Activated naive CD8-positive, alpha-beta T cell treated with anti-CD3 and anti-CD28 coated beads, Interleukin-2, amount 10 ng/mL, durations not matched to agents 7 days and 5 days (primary cell): ENCODE measurements around the gene FNDC3B. TPM values are rescaled to one million over a fixed set of nuclear protein-coding genes. Genes with fewer than 3 reads are reported as not detected.
A peak's percentile ranks its signal among the peaks of the same experiment; 100 is the strongest.
"Not testable (repeated sequence)": the region's sequence is repeated elsewhere in the genome, so short reads cannot be mapped to it uniquely, and the experiment has no call there.

Experiments used
- ATAC-seq: fragments of 150-1000 bp; cut with Tn5 transposase; one replicate; pipeline ENCODE4 v1.10.0; 2021; ENCODE audit warnings: low read depth, moderate library complexity
- POLR2A ChIA-PET: fragments of 350-600 bp; sonication (Branson Sonifier 250); formaldehyde crosslinking; loops from one replicate; lab custom pipeline; 2021; ENCODE audit warnings: antibody characterized with exemption; lab: Charles Lee
- DNase-seq: peaks from one replicate; pipeline ENCODE4 v3.0.0; 2021
- H3K27ac Mint-ChIP-seq: one replicate; pipeline ENCODE4 v1.8.0; 2022; ENCODE audit warnings: mild to moderate bottlenecking, mixed read lengths
- H3K27me3 Mint-ChIP-seq: one replicate; pipeline ENCODE4 v1.8.0; 2022; ENCODE audit warnings: mild to moderate bottlenecking, moderate library complexity, mixed read lengths
- H3K36me3 Mint-ChIP-seq: one replicate; pipeline ENCODE4 v1.8.0; 2021; ENCODE audit warnings: mild to moderate bottlenecking, mixed read lengths
- H3K4me1 Mint-ChIP-seq: one replicate; pipeline ENCODE4 v1.8.0; 2021; ENCODE audit warnings: mixed read lengths
- H3K4me3 Mint-ChIP-seq: one replicate; pipeline ENCODE4 v1.8.0; 2022; ENCODE audit warnings: mild to moderate bottlenecking, moderate library complexity, mixed read lengths
- H3K9me3 Mint-ChIP-seq: one replicate; pipeline ENCODE4 v1.8.0; 2021; ENCODE audit warnings: mixed read lengths
- total RNA-seq, 2 experiments: library from RNA; stranded (reverse); gene quantifications; one replicate each; pipeline ENCODE4 v1.2.3, GENCODE V29; 2021

Gene FNDC3B
- total RNA-seq, 2 experiments from 2014 or later: 15.8 to 16.3 TPM

- Mint-ChIP-seq H3K4me1 (peaks cover 24% of the 10 kb centered on the region), H3K4me3 (peak overlapping the region; percentile 41), H3K27ac (peak overlapping the region; percentile 60), H3K27me3 (no peaks in the 10 kb centered on the region), H3K9me3 (peaks cover 3% of the 10 kb centered on the region), H3K36me3 (peaks cover 20% of the 10 kb centered on the region)
- DNase-seq (no peak), ATAC-seq (peak; percentile 87)
- POLR2A ChIA-PET: interaction anchor here (0.7 to 1.4 kb wide), 2 partner anchors 19 to 1623 kb away, joined by 3 to 6 read pairs; no protein-coding TSS in a partner anchor
These were observed 48.5 kb downstream of the FNDC3B start for GRCh38 chr3:172087602-172088580.

- POLR2A ChIA-PET: no interaction called here
- ATAC-seq: no peak
- peaks cover 12% of the 10 kb centered on the region for H3K36me3 Mint-ChIP-seq
- peaks cover 24% of the 10 kb centered on the region for H3K4me1 Mint-ChIP-seq
- no peak overlapping the region for H3K27ac Mint-ChIP-seq
- H3K9me3 Mint-ChIP-seq: peaks cover 3% of the 10 kb centered on the region
- DNase-seq: no peak
- no peaks in the 10 kb centered on the region for H3K27me3 Mint-ChIP-seq
- H3K4me3 Mint-ChIP-seq: no peak overlapping the region
These were observed 49.9 kb downstream of the FNDC3B start for GRCh38 chr3:172089250-172089649.

GRCh38 chr3:172090035-172090434, 50.7 kb downstream of the FNDC3B start:
- Mint-ChIP-seq H3K27ac (no peak overlapping the region), H3K9me3 (peaks cover 3% of the 10 kb centered on the region), H3K27me3 (no peaks in the 10 kb centered on the region), H3K4me1 (peaks cover 25% of the 10 kb centered on the region), H3K36me3 (peaks cover 8% of the 10 kb centered on the region), H3K4me3 (no peak overlapping the region)
- POLR2A ChIA-PET: no interaction called here
- ATAC-seq: no peak
- DNase-seq: no peak

GRCh38 chr3:172092658-172093057, 53.3 kb downstream of the FNDC3B start:
- no peak overlapping the region for H3K27ac Mint-ChIP-seq
- POLR2A ChIA-PET: interaction anchor here (1.0 kb wide), 1 partner anchor 13 kb away, joined by 3 read pairs; no protein-coding TSS in a partner anchor
- no peaks in the 10 kb centered on the region for H3K27me3 Mint-ChIP-seq
- no peaks in the 10 kb centered on the region for H3K36me3 Mint-ChIP-seq
- H3K4me1 Mint-ChIP-seq: peaks cover 21% of the 10 kb centered on the region
- DNase-seq (no peak), ATAC-seq (no peak)
- no peak overlapping the region for H3K4me3 Mint-ChIP-seq
- H3K9me3 Mint-ChIP-seq: no peaks in the 10 kb centered on the region

- POLR2A ChIA-PET: interaction anchor here (1.4 kb wide), 1 partner anchor 9 kb away, joined by 3 read pairs; no protein-coding TSS in a partner anchor
- peaks cover 14% of the 10 kb centered on the region for H3K4me1 Mint-ChIP-seq
- ATAC-seq, H3K9me3 Mint-ChIP-seq, DNase-seq, H3K36me3 Mint-ChIP-seq, H3K27ac Mint-ChIP-seq, H3K4me3 Mint-ChIP-seq, H3K27me3 Mint-ChIP-seq: not testable (repeated sequence)
These were observed 54.4 kb downstream of the FNDC3B start for GRCh38 chr3:172093581-172094443.

- no peaks in the 10 kb centered on the region for H3K9me3 Mint-ChIP-seq
- H3K27ac Mint-ChIP-seq: no peak overlapping the region
- peaks cover 22% of the 10 kb centered on the region for H3K4me1 Mint-ChIP-seq
- H3K36me3 Mint-ChIP-seq: peaks cover 2% of the 10 kb centered on the region
- POLR2A ChIA-PET: interaction anchor here (1.4 kb wide), 1 partner anchor 8 kb away, joined by 3 read pairs; no protein-coding TSS in a partner anchor
- H3K4me3 Mint-ChIP-seq: peak overlapping the region; percentile 1
- H3K27me3 Mint-ChIP-seq: no peaks in the 10 kb centered on the region
- DNase-seq (no peak), ATAC-seq (peak; percentile 80)
These were observed 55.5 kb downstream of the FNDC3B start for GRCh38 chr3:172094621-172095557.

GRCh38 chr3:172096881-172097420, 57.6 kb downstream of the FNDC3B start:
- POLR2A ChIA-PET: no interaction called here

GRCh38 chr3:172097585-172097984, 58.2 kb downstream of the FNDC3B start:
- Mint-ChIP-seq H3K4me1 (peaks cover 33% of the 10 kb centered on the region), H3K27me3 (no peaks in the 10 kb centered on the region), H3K36me3 (peaks cover 2% of the 10 kb centered on the region), H3K9me3 (no peaks in the 10 kb centered on the region), H3K27ac (no peak overlapping the region), H3K4me3 (no peak overlapping the region)
- DNase-seq: no peak
- ATAC-seq: no peak
- POLR2A ChIA-PET: no interaction called here

More at GRCh38 chr3:172096881-172097420, 57.6 kb downstream of the FNDC3B start:
- DNase-seq (no peak), ATAC-seq (no peak)
- Mint-ChIP-seq H3K36me3 (peaks cover 2% of the 10 kb centered on the region), H3K27ac (no peak overlapping the region), H3K9me3 (no peaks in the 10 kb centered on the region), H3K4me3 (no peak overlapping the region), H3K27me3 (no peaks in the 10 kb centered on the region), H3K4me1 (peaks cover 27% of the 10 kb centered on the region)

GRCh38 chr3:172098698-172099494, 59.5 kb downstream of the FNDC3B start:
- Mint-ChIP-seq H3K36me3 (peaks cover 2% of the 10 kb centered on the region), H3K9me3 (no peaks in the 10 kb centered on the region), H3K27me3 (no peaks in the 10 kb centered on the region), H3K4me3 (no peak overlapping the region), H3K4me1 (peaks cover 39% of the 10 kb centered on the region), H3K27ac (no peak overlapping the region)
- POLR2A ChIA-PET: no interaction called here
- ATAC-seq: no peak
- no peak for DNase-seq

- POLR2A ChIA-PET: no interaction called here
- Mint-ChIP-seq H3K9me3 (no peaks in the 10 kb centered on the region), H3K4me1 (peaks cover 41% of the 10 kb centered on the region), H3K27ac (no peak overlapping the region), H3K27me3 (no peaks in the 10 kb centered on the region), H3K4me3 (no peak overlapping the region), H3K36me3 (peaks cover 2% of the 10 kb centered on the region)
- DNase-seq (no peak), ATAC-seq (no peak)
These were observed 60.1 kb downstream of the FNDC3B start for GRCh38 chr3:172099495-172099808.

GRCh38 chr3:172100482-172100881, 61.1 kb downstream of the FNDC3B start:
- Mint-ChIP-seq H3K9me3 (no peaks in the 10 kb centered on the region), H3K27ac (no peak overlapping the region), H3K4me3 (no peak overlapping the region), H3K4me1 (peaks cover 36% of the 10 kb centered on the region), H3K36me3 (peaks cover 2% of the 10 kb centered on the region), H3K27me3 (no peaks in the 10 kb centered on the region)
- no peak for DNase-seq
- no peak for ATAC-seq
- POLR2A ChIA-PET: interaction anchor here (0.6 kb wide), 1 partner anchor 405 kb away, joined by 3 read pairs; no protein-coding TSS in a partner anchor
